ENCODE results near the gene PPP1R1B. TPM values are rescaled to one million over a fixed set of nuclear protein-coding genes. Genes with fewer than 3 reads are reported as not detected.
A peak's percentile ranks its signal among the peaks of the same experiment; 100 is the strongest.

PPP1R1B gene
- total and polyA plus RNA-seq, 3 donors from 2014 or later, result 22.4 to 63.1 (median 24.3) TPM

DNA sequence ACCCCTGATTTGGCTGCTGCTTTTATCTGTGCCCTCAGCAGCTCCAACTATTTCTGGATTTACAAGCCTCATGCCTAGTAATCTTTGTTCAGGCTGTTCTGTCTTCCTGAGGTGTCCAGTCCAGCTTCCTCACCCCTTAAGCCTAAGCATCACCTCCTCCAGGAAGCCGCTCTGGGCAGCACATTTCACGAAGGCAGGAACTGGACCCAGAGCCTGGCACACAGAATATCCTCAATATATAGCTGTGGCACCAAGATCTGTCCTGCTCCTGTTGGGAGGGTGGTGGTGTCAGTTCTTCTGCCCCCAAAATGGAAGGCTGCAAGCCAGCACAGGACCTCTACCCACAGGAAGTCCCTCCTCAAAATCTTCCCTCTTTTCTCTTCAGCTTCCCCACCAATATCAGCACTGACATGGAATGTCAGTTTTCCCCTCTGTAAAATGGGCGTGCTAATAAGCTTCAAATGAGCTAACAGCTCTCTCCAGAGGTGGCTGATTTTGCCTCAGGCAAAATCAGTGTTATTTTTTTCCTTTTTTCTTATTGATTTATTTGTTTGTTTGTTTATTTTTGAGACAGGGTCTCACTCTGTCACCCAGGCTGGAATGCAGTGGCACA lies 12.1 kb upstream of the PPP1R1B start:
- intact Hi-C loops (cut with DNase I; ENCODE audit: low total_unique reads), result no loop called here
- Histone ChIP-seq H3K9me3 (no peaks in the 10 kb centered on the region), H3K27ac (no peak overlapping the region), H3K4me1 (no peaks in the 10 kb centered on the region), H3K36me3 (ENCODE audit: low read depth, missing control alignments) (no peaks in the 10 kb centered on the region), H3K4me3 (no peak overlapping the region), H3K27me3 (no peaks in the 10 kb centered on the region)
- no peak for TF ChIP-seq POLR2A (IDR thresholded peaks at IDR 0.05)
- TF ChIP-seq CTCF (IDR thresholded peaks at IDR 0.05), result no peak
- 85 to 95% methylated on average over 3 of the region's 3 CpGs for WGBS, 2 donors
- no peak for DNase-seq

DNA sequence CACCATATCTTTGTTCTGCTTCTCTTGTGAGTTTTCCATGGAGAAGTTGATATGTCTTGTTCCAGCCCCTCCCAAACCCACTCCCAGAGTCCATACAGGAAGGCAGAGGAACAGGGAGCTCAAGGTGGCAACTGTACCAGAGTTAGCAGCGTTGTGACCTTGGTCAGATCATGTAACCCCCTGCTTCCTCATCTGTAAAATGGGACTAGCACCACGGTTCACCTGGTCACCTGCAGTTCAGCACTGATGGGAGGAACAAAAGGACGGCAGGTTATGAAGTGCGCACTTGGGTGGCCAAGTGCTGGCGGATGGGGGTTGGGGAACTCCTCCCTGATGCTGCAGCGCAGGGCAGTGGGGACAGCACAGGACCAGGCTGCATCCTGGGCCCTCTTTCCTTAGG lies 11.3 kb upstream of the PPP1R1B start:
- H3K4me1 ChIP-seq, result no peaks in the 10 kb centered on the region
- TF ChIP-seq CTCF (IDR thresholded peaks at IDR 0.05) (no peak), POLR2A (IDR thresholded peaks at IDR 0.05) (no peak)
- no peaks in the 10 kb centered on the region for H3K36me3 ChIP-seq (ENCODE audit: low read depth, missing control alignments)
- H3K27me3 ChIP-seq, result no peaks in the 10 kb centered on the region
- WGBS, 2 donors, result 47 to 69% methylated on average over 3 to 6 of the region's 6 CpGs
- intact Hi-C loops (cut with DNase I; ENCODE audit: low total_unique reads), result no loop called here
- DNase-seq, result no peak
- H3K4me3 ChIP-seq, result no peak overlapping the region
- no peak overlapping the region for H3K27ac ChIP-seq
- no peaks in the 10 kb centered on the region for H3K9me3 ChIP-seq

- Histone ChIP-seq H3K4me1 (no peaks in the 10 kb centered on the region), H3K27me3 (no peaks in the 10 kb centered on the region), H3K36me3 (ENCODE audit: low read depth, missing control alignments) (no peaks in the 10 kb centered on the region), H3K27ac (no peak overlapping the region), H3K9me3 (no peaks in the 10 kb centered on the region), H3K4me3 (no peak overlapping the region)
- no peak for TF ChIP-seq CTCF (IDR thresholded peaks at IDR 0.05)
- no peak for DNase-seq
- 78 to 87% methylated on average over 3 of the region's 3 CpGs for WGBS, 2 donors
- intact Hi-C loops (cut with DNase I; ENCODE audit: low total_unique reads), result no loop called here
Measured at GRCh38 chr17:39617100-39617445, 9.7 kb upstream of the PPP1R1B start.

GRCh38 chr17:39617446-39618245 lies 9.1 kb upstream of the PPP1R1B start:
- Histone ChIP-seq H3K4me1 (no peaks in the 10 kb centered on the region), H3K4me3 (peak overlapping the region; percentile 37 to 58), H3K9me3 (no peaks in the 10 kb centered on the region), H3K36me3 (ENCODE audit: low read depth, missing control alignments) (no peaks in the 10 kb centered on the region), H3K27me3 (no peaks in the 10 kb centered on the region), H3K27ac (no peak overlapping the region)
- no peak for TF ChIP-seq POLR2A (IDR thresholded peaks at IDR 0.05)
- no peak for TF ChIP-seq CTCF (IDR thresholded peaks at IDR 0.05)
- WGBS, 2 donors, result 0 to 2% methylated on average over 41 to 48 of the region's 79 CpGs
- intact Hi-C loops (cut with DNase I; ENCODE audit: low total_unique reads), result no loop called here
- DNase-seq, result peak; percentile 83

Data from testis (tissue), 3 donors.